Raji (cell line): ENCODE results near the gene LIN52.

ENCODE experiments used
- POLR2A ChIP-seq: IDR thresholded peaks from 2 replicates; pipeline ENCODE4 v1.6.1; 2011; ENCODE audit warnings: low read depth, low read length, control low read depth; ENCODE audit not compliant: insufficient read depth

LIN52 gene

GRCh38 chr14:74238974-74239847 is 154.5 kb downstream of the LIN52 start, which contains the start of gene VSX2:
VSX2 (plus strand) TSS chr14:74239449; CDS start chr14:74239562, 113 bp downstream.
- no peak for TF ChIP-seq POLR2A

- TF ChIP-seq POLR2A = no peak
These were observed 155.4 kb downstream of the LIN52 start for GRCh38 chr14:74239848-74240793.

GRCh38 chr14:74240794-74241651 is 156.3 kb downstream of the LIN52 start:
- TF ChIP-seq POLR2A = no peak

DNA sequence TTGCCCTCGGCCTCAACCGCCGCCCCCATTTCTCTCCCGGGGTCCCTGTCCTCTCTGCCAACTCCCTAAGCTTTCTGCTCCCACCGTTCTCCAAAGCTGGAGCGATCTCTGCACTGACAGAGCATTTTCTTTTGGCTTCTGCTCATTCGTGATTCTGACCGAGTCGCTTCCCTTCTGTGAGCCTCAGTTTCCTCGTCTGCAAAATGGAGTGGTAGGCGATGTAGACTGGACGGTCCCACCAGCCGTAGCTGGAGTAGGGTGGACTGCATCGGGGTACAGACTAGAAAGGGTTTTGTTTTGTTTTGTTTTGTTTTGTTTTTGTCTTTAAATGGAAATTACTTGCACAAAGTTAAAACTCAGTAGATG is 156.9 kb downstream of the LIN52 start:
- TF ChIP-seq POLR2A = no peak

- no peak for TF ChIP-seq POLR2A
These were observed 157.4 kb downstream of the LIN52 start for GRCh38 chr14:74242021-74242779.

- no peak for TF ChIP-seq POLR2A
These were observed 158.0 kb downstream of the LIN52 start for GRCh38 chr14:74242780-74243042.

- no peak for TF ChIP-seq POLR2A
These were observed 158.3 kb downstream of the LIN52 start for GRCh38 chr14:74243051-74243450.

DNA sequence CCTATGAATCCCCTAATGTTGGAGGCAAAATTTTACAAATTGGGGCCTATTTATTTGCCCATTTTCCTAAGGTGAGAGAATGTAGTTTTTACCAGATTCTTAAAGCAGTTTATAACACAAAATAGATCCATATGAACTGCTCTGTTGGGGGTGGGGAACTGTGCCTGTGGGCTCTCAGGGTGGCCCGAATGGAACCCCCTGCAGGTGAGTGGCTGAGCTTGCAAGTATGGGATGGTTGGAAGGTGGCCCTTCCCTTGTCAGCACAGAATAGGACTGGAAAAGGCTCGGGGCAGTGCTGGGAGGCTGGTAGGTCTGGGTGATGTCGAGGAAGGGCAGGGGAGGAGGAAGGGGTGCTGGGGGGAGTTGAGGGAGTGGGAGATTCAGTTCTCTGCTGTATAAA is 159.4 kb downstream of the LIN52 start:
- no peak for TF ChIP-seq POLR2A

- TF ChIP-seq POLR2A = no peak
These were observed 160.5 kb downstream of the LIN52 start for GRCh38 chr14:74245292-74245691.

- TF ChIP-seq POLR2A = no peak
These were observed 161.8 kb downstream of the LIN52 start for GRCh38 chr14:74246542-74246941.

DNA sequence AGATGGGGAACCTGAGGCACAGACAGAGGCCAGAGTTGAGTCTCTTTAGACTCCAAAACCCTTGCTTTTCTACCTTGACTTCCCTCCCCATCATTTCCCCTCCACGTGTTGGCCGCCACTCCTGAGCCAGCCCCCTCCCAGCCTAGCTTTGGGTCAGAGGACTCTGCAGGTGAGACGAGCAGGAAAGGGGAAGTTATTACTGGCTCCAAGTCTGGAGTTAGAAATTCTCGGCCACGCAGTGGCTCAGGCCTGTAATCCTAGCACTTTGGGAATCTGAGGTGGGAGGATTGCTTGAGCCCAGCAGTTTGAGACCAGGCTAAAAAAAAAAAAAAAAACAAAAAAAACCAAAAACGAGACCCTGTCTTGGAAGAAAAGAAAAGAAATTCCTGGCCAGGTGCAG is 163.3 kb downstream of the LIN52 start:
- TF ChIP-seq POLR2A = no peak

GRCh38 chr14:74249433-74250375 is 164.9 kb downstream of the LIN52 start:
- no peak for TF ChIP-seq POLR2A
